GM12801 (cell line): ENCODE data around the gene MYL11.

Experiments used
- TF ChIP-seq, protein P1 (sequence below): IDR thresholded peaks from one replicate; pipeline ENCODE4 v1.5.1; 2011; ENCODE audit warnings: control low read depth; ENCODE audit not compliant: insufficient read length; ENCODE audit errors: extremely low read depth

Gene MYL11

DNA sequence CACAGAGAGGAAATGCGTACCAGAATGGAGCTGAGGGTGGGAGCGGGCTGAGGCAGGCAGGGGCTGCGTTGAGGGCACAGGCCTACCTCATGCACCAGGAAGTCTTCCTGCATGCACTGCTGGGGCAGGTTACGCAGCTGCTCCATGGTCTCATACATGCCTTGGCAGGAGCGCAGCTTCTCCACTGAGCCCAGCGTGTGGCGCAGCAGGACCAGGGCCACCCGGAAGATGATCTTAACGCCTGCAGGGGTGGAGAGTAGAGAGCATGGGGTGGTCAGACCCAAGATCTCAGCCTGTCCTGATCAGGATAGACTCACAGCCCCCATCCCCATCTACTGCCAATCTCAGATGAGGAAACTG is 16.0 kb upstream of the MYL11 start:
- TF ChIP-seq, protein P1, sequence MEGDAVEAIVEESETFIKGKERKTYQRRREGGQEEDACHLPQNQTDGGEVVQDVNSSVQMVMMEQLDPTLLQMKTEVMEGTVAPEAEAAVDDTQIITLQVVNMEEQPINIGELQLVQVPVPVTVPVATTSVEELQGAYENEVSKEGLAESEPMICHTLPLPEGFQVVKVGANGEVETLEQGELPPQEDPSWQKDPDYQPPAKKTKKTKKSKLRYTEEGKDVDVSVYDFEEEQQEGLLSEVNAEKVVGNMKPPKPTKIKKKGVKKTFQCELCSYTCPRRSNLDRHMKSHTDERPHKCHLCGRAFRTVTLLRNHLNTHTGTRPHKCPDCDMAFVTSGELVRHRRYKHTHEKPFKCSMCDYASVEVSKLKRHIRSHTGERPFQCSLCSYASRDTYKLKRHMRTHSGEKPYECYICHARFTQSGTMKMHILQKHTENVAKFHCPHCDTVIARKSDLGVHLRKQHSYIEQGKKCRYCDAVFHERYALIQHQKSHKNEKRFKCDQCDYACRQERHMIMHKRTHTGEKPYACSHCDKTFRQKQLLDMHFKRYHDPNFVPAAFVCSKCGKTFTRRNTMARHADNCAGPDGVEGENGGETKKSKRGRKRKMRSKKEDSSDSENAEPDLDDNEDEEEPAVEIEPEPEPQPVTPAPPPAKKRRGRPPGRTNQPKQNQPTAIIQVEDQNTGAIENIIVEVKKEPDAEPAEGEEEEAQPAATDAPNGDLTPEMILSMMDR = no peak

DNA sequence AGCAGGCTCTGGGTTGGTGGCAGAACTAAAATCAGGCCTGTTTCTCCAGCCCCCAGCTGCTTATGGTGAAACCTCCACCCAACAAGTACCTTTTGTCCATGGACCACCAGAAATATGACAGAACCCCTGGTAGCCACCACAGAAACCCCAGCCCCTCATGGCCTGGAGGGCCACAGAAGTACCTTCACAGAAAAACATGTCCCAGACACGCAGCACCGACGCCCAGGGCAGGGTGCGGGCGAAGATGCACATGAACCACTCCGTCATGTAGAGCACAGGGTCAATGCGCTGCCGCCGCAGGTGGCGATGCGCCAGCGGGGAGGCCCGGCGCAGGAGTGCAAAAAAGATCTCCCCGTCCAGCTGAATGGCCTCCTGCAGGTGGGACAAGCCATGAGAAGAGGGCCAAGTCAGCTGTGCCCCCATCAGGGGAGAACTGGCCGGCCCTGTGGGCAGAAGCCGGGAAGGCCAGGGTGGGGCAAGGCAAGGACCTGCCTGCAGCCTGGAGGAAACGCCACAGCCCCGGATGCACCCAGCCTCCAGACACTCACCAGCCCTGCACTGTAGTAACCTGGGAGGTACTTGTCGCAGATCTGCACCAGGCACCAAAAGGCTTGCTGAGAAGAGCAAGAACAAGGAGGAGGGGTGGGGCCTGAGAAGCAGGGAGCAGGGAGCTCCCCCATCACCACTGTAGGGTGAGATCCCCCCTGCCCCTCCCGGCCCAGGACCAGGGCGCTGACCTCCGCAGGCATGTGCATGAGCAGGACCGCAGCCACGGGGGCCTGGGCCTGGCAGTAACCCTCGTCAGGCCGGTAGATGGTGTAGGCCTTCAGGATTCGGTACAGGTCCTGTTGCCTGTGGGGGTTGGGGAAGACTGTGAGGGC is 15.4 kb upstream of the MYL11 start:
- TF ChIP-seq, protein P1 = no peak

DNA sequence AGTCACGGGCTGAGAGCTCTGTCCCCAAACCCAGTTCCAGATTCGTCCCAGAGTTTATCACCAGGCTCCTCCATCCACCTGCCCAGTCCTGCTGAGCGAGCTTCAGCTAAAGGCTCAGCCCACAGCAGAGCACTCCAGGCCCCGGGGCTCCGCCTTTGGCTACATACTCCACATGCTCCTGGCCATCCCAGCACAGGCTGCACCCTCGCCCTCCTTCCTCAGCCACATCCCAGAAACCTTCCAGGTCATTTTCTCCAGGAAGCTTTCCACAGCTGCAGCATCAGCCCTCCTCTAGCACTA is 14.8 kb upstream of the MYL11 start:
- TF ChIP-seq, protein P1 = no peak

DNA sequence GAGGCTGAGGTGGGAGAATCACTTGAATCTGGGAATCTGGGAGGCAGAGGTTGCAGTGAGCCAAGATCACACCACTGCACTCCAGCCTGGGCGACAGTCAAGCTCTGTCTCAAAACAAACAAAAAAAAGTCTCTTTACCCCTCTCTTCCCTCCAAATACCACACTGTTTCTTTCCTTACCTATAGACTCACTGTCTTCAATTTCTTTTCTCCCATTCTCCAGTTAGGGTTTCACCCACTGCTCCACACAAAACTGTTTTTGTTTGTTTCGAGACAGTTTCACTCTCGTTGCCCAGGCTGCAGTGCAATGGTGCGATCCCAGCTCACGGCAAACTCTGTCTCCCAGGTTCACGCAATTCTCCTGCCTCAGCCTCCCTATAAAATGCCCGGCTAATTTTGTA is 13.4 kb upstream of the MYL11 start:
- TF ChIP-seq, protein P1 = no peak

DNA sequence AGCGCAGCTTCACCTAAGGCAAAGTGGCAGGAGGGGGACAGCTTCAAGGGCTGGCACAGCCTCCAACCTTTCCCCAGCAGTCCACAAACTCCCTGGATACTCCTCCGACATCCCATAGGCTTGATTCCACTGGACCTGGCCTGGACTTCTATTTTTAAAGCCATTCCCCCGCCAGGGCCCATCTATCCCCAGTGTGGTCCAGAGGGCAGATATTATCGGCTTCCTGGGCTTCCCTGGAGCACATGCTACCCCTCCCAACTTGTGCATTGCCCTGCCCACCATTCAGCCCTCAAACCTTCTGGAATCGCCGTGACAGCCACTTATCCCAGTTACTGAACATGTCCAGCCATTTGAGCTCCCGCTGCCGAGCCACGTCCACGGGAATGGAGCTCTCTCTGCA is 9.4 kb upstream of the MYL11 start:
- TF ChIP-seq, protein P1 = no peak

DNA sequence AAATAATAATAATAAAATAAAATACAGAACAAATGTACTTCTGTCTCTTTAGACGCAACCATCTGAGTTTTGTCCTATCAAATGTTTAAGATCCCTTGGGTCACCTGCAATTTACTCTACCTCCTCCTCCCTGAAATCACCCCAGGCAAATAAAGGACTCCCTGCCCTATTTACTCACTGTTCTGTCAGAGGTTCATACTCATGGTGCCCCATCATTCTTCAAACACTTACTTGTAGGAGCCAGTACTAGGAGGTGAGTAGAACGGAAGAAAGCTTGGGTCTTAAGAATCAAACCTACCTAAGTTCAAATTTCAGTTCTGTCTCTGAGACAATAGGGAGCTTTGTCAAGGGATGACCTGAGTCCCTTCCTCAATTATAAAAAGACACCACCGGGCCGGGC is 8.1 kb upstream of the MYL11 start:
- TF ChIP-seq, protein P1 = no peak

DNA sequence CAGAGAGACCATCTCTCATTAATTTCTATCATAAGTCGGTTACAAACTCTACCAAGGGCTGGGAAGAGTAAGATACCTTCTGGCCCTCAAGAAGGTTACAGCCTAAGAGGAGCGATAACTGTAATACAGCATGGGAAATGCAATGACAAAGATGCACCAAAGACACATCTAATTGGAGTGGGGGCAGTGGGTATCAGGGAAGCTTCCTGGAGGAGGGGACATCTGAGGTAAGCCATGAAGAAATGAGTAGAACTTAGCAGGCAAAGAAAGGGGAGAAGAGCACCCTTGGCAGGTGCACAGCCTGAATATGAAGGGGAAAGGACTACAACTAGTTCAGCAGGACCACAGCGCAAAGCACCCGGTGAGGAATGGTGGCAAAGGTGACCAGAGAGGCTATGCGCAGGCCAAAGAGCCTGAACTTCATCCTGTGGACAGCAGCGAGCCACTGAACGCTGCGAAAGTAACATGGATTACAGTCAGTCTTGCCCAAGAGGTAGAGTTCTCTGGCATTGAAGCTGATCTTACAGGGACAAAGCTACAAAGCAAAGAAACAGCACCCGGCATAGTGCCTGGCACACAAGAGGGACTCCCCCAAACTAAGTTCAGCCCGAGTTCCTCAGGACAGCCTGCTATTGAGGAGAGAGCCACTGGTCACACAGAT is 7.1 kb upstream of the MYL11 start:
- TF ChIP-seq, protein P1 = no peak
